Transverse colon (tissue), 4 donors: ENCODE results near the gene COX10. TPM values are rescaled to one million over a fixed set of nuclear protein-coding genes. Genes with fewer than 3 reads are reported as not detected.

Experiments used
- DNase-seq: peaks from one replicate; pipeline ENCODE4 v3.0.0-alpha.2; 2019
- H3K27ac ChIP-seq, 4 donors: fragments of 200-600 bp; sonication (generic); 2 replicates each; pipeline ENCODE4 v1.5.1; 2016 to 2018; ENCODE audit warnings: inconsistent platforms in 4 of 4
- H3K27me3 ChIP-seq: fragments of 200-600 bp; sonication (generic); 2 replicates; pipeline ENCODE4 v1.5.1; 2017; ENCODE audit warnings: inconsistent platforms
- H3K36me3 ChIP-seq, 4 donors: fragments of 200-600 bp; sonication (generic); 2 replicates each; pipeline ENCODE4 v1.5.1; 2017 to 2019; ENCODE audit warnings: inconsistent platforms in 4 of 4
- H3K4me1 ChIP-seq, 4 donors: fragments of 200-600 bp; sonication (generic); 2 replicates each; pipeline ENCODE4 v1.5.1; 2017 to 2020; ENCODE audit warnings: inconsistent platforms in 4 of 4
- H3K4me3 ChIP-seq, 4 donors: fragments of 200-600 bp; sonication (generic); 1 replicate in 1 of 4; 2 replicates in 3 of 4; pipeline versions ENCODE4 v1.5.1 to v1.6.1; 2017 to 2019; ENCODE audit warnings: inconsistent platforms in 4 of 4
- H3K9me3 ChIP-seq, 2 donors: fragments of 200-600 bp; sonication (generic); 2 replicates each; pipeline ENCODE4 v1.5.1; 2017 to 2019; ENCODE audit warnings: inconsistent platforms in 2 of 2
- CTCF ChIP-seq, 5 experiments: fragments of 200-600 bp in 3 of 5; fragments of 450-650 bp in 2 of 5; sonication (generic) in 3 of 5; IDR thresholded peaks; 1 replicate in 2 of 5; 2 replicates in 3 of 5; pipeline ENCODE4 v1.5.1; 2016 to 2017; ENCODE audit warnings: antibody characterized with exemption in 5 of 5, inconsistent platforms in 3 of 5, mild to moderate bottlenecking in 2 of 5, moderate library complexity in 1 of 5
- EP300 ChIP-seq: sonication (generic); formaldehyde crosslinking; IDR thresholded peaks from one replicate; pipeline ENCODE4 v1.6.1; 2017; ENCODE audit warnings: antibody characterized with exemption, low read depth
- POLR2A ChIP-seq: fragments of 450-650 bp; IDR thresholded peaks from one replicate; pipeline ENCODE4 v1.6.1; 2016; ENCODE audit warnings: antibody characterized with exemption, mild to moderate bottlenecking, moderate library complexity
- POLR2AphosphoS5 ChIP-seq, 3 donors: sonication (generic); formaldehyde crosslinking; IDR thresholded peaks; one replicate each; pipeline ENCODE4 v1.6.1; 2016; ENCODE audit warnings: antibody characterized with exemption in 3 of 3
- WGBS, 2 donors: methylation state at CpG; one replicate each; pipeline ENCODE4 v1.1.5; 2018; ENCODE audit warnings: low coverage in 1 of 2; 5-methylcytosine and 5-hydroxymethylcytosine counted together
- in situ Hi-C, 4 donors: fragments of 200-750 bp; cut with MboI; loops; one replicate each; pipeline versions ENCODE4 v1.15.0 to v1.15.1; 2017; ENCODE audit warnings: low sequenced_read_pairs in 3 of 4, low pct_ligation_motif_present in 1 of 4, low pct_unique_long_range_greater_than_20kb in 1 of 4
- intact Hi-C: fragments of 100-400 bp; cut with DNase I; formaldehyde crosslinking; loops from one replicate; pipeline ENCODE4 v1.15.1; 2023; ENCODE audit warnings: low total_unique reads
- total RNA-seq, 4 donors: library from RNA; depleted of rRNA; stranded (reverse); fragments of >200 nt; gene quantifications; one replicate each; pipeline ENCODE4 v1.1.0, GENCODE V29; 2016

COX10 gene
- total RNA-seq, 4 donors from 2014 or later: 48.9 to 61.9 (median 53.5) TPM

- Histone ChIP-seq H3K4me3 (no peak overlapping the region), H3K27me3 (no peaks in the 10 kb centered on the region), H3K4me1 (peaks cover 5 to 27% (median 15%) of the 10 kb centered on the region in 4 donors), H3K9me3 (no peaks in the 10 kb centered on the region), H3K27ac (no peak overlapping the region), H3K36me3 (peaks cover 0 to 9% (median 2%) of the 10 kb centered on the region in 4 donors)
- intact Hi-C loops (no loop called here), in situ Hi-C loops (no loop called here)
- TF ChIP-seq POLR2AphosphoS5 (IDR thresholded peaks at IDR 0.05) (no peak), POLR2A (no peak), EP300 (no peak), CTCF (IDR thresholded peaks at IDR 0.05) (no peak)
- WGBS, 2 donors: 69% methylated on average over 5 of the region's 5 CpGs; no CpG with 5 or more reads in 1 of the 2 donors
- no peak for DNase-seq
These were observed 134.8 kb downstream of the COX10 start for GRCh38 chr17:14204084-14204483.

GRCh38 chr17:14204546-14204945 lies 135.2 kb downstream of the COX10 start:
- Histone ChIP-seq H3K4me1 (peaks cover 5 to 27% (median 15%) of the 10 kb centered on the region in 4 donors), H3K27ac (no peak overlapping the region), H3K36me3 (peaks cover 0 to 9% (median 2%) of the 10 kb centered on the region in 4 donors), H3K4me3 (no peak overlapping the region), H3K27me3 (no peaks in the 10 kb centered on the region), H3K9me3 (no peaks in the 10 kb centered on the region)
- DNase-seq: no peak
- in situ Hi-C loops: no loop called here
- intact Hi-C loops: no loop called here
- no peak for TF ChIP-seq POLR2A
- WGBS, 2 donors: 92 to 95% methylated on average over 2 of the region's 2 CpGs

- 89 to 100% methylated on average over 2 to 10 of the region's 10 CpGs for WGBS, 2 donors
- peaks cover 5 to 23% (median 14%) of the 10 kb centered on the region in 4 donors for H3K4me1 ChIP-seq
- in situ Hi-C loops: no loop called here
These were observed 136.1 kb downstream of the COX10 start for GRCh38 chr17:14205380-14205779.

GRCh38 chr17:14205992-14206461 lies 136.7 kb downstream of the COX10 start:
- 62% methylated on average over 13 of the region's 13 CpGs; no CpG with 5 or more reads in 1 of the 2 donors for WGBS, 2 donors
- H3K27me3 ChIP-seq: no peaks in the 10 kb centered on the region
- no peaks in the 10 kb centered on the region for H3K9me3 ChIP-seq
- intact Hi-C loops (no loop called here), in situ Hi-C loops (no loop called here)
- H3K36me3 ChIP-seq: peaks cover 0 to 9% (median 2%) of the 10 kb centered on the region in 4 donors
- H3K4me1 ChIP-seq: peaks cover 5 to 17% (median 8%) of the 10 kb centered on the region in 4 donors
- peak overlapping the region in 1 of 4 donors; percentile 55 for H3K27ac ChIP-seq
- TF ChIP-seq POLR2AphosphoS5 (IDR thresholded peaks at IDR 0.05) (peak in 1 of 3 donors; percentile 24), EP300 (no peak)
- peak; percentile 78 for DNase-seq
- no peak overlapping the region for H3K4me3 ChIP-seq

More at GRCh38 chr17:14205380-14205779, 136.1 kb downstream of the COX10 start:
- H3K36me3 ChIP-seq: peaks cover 0 to 9% (median 2%) of the 10 kb centered on the region in 4 donors
- no peak for TF ChIP-seq CTCF (IDR thresholded peaks at IDR 0.05)
- TF ChIP-seq POLR2A: no peak
- TF ChIP-seq EP300: no peak
- no peak for TF ChIP-seq POLR2AphosphoS5 (IDR thresholded peaks at IDR 0.05)
- no peaks in the 10 kb centered on the region for H3K27me3 ChIP-seq
- H3K27ac ChIP-seq: no peak overlapping the region
- no peaks in the 10 kb centered on the region for H3K9me3 ChIP-seq
- H3K4me3 ChIP-seq: no peak overlapping the region
- intact Hi-C loops: no loop called here
- DNase-seq: no peak

GRCh38 chr17:14206891-14207290 lies 137.6 kb downstream of the COX10 start:
- Histone ChIP-seq H3K9me3 (no peaks in the 10 kb centered on the region), H3K27me3 (no peaks in the 10 kb centered on the region), H3K36me3 (peaks cover 0 to 9% (median 2%) of the 10 kb centered on the region in 4 donors), H3K4me1 (peaks cover 0 to 8% (median under 1%) of the 10 kb centered on the region in 4 donors), H3K4me3 (no peak overlapping the region), H3K27ac (no peak overlapping the region)
- WGBS, 2 donors: 96 to 100% methylated on average over 1 to 29 of the region's 29 CpGs
- no peak for DNase-seq
- in situ Hi-C loops (no loop called here), intact Hi-C loops (no loop called here)
- TF ChIP-seq POLR2AphosphoS5 (IDR thresholded peaks at IDR 0.05): no peak
- TF ChIP-seq POLR2A: no peak
- no peak for TF ChIP-seq CTCF (IDR thresholded peaks at IDR 0.05)
- no peak for TF ChIP-seq EP300
